ENCODE measurements around the gene TBX10. TPM values are rescaled to one million over a fixed set of nuclear protein-coding genes. Genes with fewer than 3 reads are reported as not detected.
A peak's percentile ranks its signal among the peaks of the same experiment; 100 is the strongest.

The TBX10 gene
- polyA plus RNA-seq, 1 donor (not counting 4 experiments of a cell fraction or from before 2014, with no cell fraction given), result not detected

GRCh38 chr11:67630943-67631331 lies 8.6 kb downstream of the TBX10 start:
- Histone ChIP-seq H3K9me1 (ENCODE audit: control insufficient read depth, extremely low read depth, insufficient read depth, low read length) (no peaks in the 10 kb centered on the region), H3K27ac (ENCODE audit: control insufficient read depth, insufficient read depth, low read length) (peak overlapping the region; percentile 64), H3K4me1 (ENCODE audit: control insufficient read depth, extremely low read depth, insufficient read depth, low read length) (peaks cover 6% of the 10 kb centered on the region), H2AFZ (ENCODE audit: control insufficient read depth, low read length) (peak overlapping the region; percentile 64), H3K4me2 (ENCODE audit: control insufficient read depth, extremely low read depth, insufficient read depth, low read depth, low read length) (peak overlapping the region; percentile 58), H3K9ac (ENCODE audit: control insufficient read depth, extremely low read depth, insufficient read depth, low read length) (peak overlapping the region; percentile 76), H3K36me3 (ENCODE audit: control insufficient read depth in 2 of 2, extremely low read depth in 1 of 2, insufficient read depth in 2 of 2, low read length in 2 of 2) (no peaks in the 10 kb centered on the region), H4K20me1 (ENCODE audit: control insufficient read depth, extremely low read depth, insufficient read depth, low read length) (no peaks in the 10 kb centered on the region), H3K9me3 (ENCODE audit: control insufficient read depth, low read depth, low read length) (no peaks in the 10 kb centered on the region), H3K27me3 (ENCODE audit: control insufficient read depth, extremely low read depth, insufficient read depth, low read length) (no peaks in the 10 kb centered on the region), H3K4me3 (ENCODE audit: control insufficient read depth in 2 of 3, extremely low read depth in 1 of 3, insufficient read depth in 2 of 3, low read depth in 1 of 3, low read length in 3 of 3) (peak overlapping the region; percentile 66 to 78 (median 73)), H3K79me2 (ENCODE audit: control insufficient read depth, insufficient read depth, low read length) (no peaks in the 10 kb centered on the region)
- dilution Hi-C loops (cut with MboI; ENCODE audit: extremely low pct_ligation_motif_present, low sequenced_read_pairs), result no loop called here
- no peak for TF ChIP-seq EZH2 (IDR thresholded peaks at IDR 0.05; ENCODE audit: low read length)
- TF ChIP-seq, protein P1, sequence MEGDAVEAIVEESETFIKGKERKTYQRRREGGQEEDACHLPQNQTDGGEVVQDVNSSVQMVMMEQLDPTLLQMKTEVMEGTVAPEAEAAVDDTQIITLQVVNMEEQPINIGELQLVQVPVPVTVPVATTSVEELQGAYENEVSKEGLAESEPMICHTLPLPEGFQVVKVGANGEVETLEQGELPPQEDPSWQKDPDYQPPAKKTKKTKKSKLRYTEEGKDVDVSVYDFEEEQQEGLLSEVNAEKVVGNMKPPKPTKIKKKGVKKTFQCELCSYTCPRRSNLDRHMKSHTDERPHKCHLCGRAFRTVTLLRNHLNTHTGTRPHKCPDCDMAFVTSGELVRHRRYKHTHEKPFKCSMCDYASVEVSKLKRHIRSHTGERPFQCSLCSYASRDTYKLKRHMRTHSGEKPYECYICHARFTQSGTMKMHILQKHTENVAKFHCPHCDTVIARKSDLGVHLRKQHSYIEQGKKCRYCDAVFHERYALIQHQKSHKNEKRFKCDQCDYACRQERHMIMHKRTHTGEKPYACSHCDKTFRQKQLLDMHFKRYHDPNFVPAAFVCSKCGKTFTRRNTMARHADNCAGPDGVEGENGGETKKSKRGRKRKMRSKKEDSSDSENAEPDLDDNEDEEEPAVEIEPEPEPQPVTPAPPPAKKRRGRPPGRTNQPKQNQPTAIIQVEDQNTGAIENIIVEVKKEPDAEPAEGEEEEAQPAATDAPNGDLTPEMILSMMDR (optimal IDR thresholded peaks at IDR 0.05 in 1 of 3, IDR thresholded peaks at IDR 0.05 in 1 of 3, conservative IDR thresholded peaks at IDR 0.05 in 1 of 3; ENCODE audit: extremely low read depth in 1 of 3, insufficient read depth in 2 of 3, low read length in 3 of 3), result no peak
- FAIRE-seq (no peak), DNase-seq (ENCODE audit: low read depth, low spot score) (no peak)

GRCh38 chr11:67630228-67630942 lies 9.2 kb downstream of the TBX10 start:
- Histone ChIP-seq H3K4me3 (ENCODE audit: control insufficient read depth in 2 of 3, extremely low read depth in 1 of 3, insufficient read depth in 2 of 3, low read depth in 1 of 3, low read length in 3 of 3) (peak overlapping the region; percentile 66 to 78 (median 73)), H3K79me2 (ENCODE audit: control insufficient read depth, insufficient read depth, low read length) (no peaks in the 10 kb centered on the region), H3K9ac (ENCODE audit: control insufficient read depth, extremely low read depth, insufficient read depth, low read length) (peak overlapping the region; percentile 76), H4K20me1 (ENCODE audit: control insufficient read depth, extremely low read depth, insufficient read depth, low read length) (no peaks in the 10 kb centered on the region), H3K27me3 (ENCODE audit: control insufficient read depth, extremely low read depth, insufficient read depth, low read length) (no peaks in the 10 kb centered on the region), H3K9me3 (ENCODE audit: control insufficient read depth, low read depth, low read length) (no peaks in the 10 kb centered on the region), H3K36me3 (ENCODE audit: control insufficient read depth in 2 of 2, extremely low read depth in 1 of 2, insufficient read depth in 2 of 2, low read length in 2 of 2) (no peaks in the 10 kb centered on the region), H3K9me1 (ENCODE audit: control insufficient read depth, extremely low read depth, insufficient read depth, low read length) (no peaks in the 10 kb centered on the region), H3K27ac (ENCODE audit: control insufficient read depth, insufficient read depth, low read length) (peak overlapping the region; percentile 64), H2AFZ (ENCODE audit: control insufficient read depth, low read length) (peak overlapping the region; percentile 90), H3K4me2 (ENCODE audit: control insufficient read depth, extremely low read depth, insufficient read depth, low read depth, low read length) (peak overlapping the region; percentile 58), H3K4me1 (ENCODE audit: control insufficient read depth, extremely low read depth, insufficient read depth, low read length) (peaks cover 6% of the 10 kb centered on the region)
- FAIRE-seq (no peak), DNase-seq (ENCODE audit: low read depth, low spot score) (peak; percentile 86)
- no peak for TF ChIP-seq EZH2 (IDR thresholded peaks at IDR 0.05; ENCODE audit: low read length)
- TF ChIP-seq, protein P1 (optimal IDR thresholded peaks at IDR 0.05 in 1 of 3, IDR thresholded peaks at IDR 0.05 in 1 of 3, conservative IDR thresholded peaks at IDR 0.05 in 1 of 3; ENCODE audit: extremely low read depth in 1 of 3, insufficient read depth in 2 of 3, low read length in 3 of 3), result peak; percentile 64 to 91 (median 85)
- dilution Hi-C loops (cut with MboI; ENCODE audit: extremely low pct_ligation_motif_present, low sequenced_read_pairs), result no loop called here

All from keratinocyte (primary cell).